ENCODE data around the gene GFOD1. TPM values are rescaled to one million over a fixed set of nuclear protein-coding genes. Genes with fewer than 3 reads are reported as not detected.
"Not testable (repeated sequence)": the region's sequence is repeated elsewhere in the genome, so short reads cannot be mapped to it uniquely, and the experiment has no call there.

Gene GFOD1
- total and polyA plus RNA-seq, 9 donors = 1.4 to 9.2 (median 3.7) TPM

GRCh38 chr6:13511913-13512717, 24.7 kb upstream of the GFOD1 start:
- intact Hi-C loops (cut with DNase I) = no loop called here
- H3K36me3 ChIP-seq = no peaks in the 10 kb centered on the region
- no peaks in the 10 kb centered on the region for H3K9me3 ChIP-seq
- H3K4me1 ChIP-seq (ENCODE audit: insufficient read depth) = no peaks in the 10 kb centered on the region
- DNase-seq = no peak
- TF ChIP-seq CTCF (IDR thresholded peaks at IDR 0.05) (no peak), POLR2A (IDR thresholded peaks at IDR 0.05) (no peak), EP300 (IDR thresholded peaks at IDR 0.05) (no peak)
- H3K27ac ChIP-seq = no peak overlapping the region
- H3K27me3 ChIP-seq = no peaks in the 10 kb centered on the region
- no peak overlapping the region for H3K4me3 ChIP-seq
- WGBS, 3 donors = 80 to 85% (median 84%) methylated on average over 33 of the region's 33 CpGs

- intact Hi-C loops (cut with DNase I); H3K27ac ChIP-seq; H3K4me1 ChIP-seq (ENCODE audit: insufficient read depth); H3K9me3 ChIP-seq; DNase-seq; H3K27me3 ChIP-seq; H3K4me3 ChIP-seq; H3K36me3 ChIP-seq: not testable (repeated sequence)
- WGBS, 3 donors = 89 to 94% (median 92%) methylated on average over 37 of the region's 37 CpGs
Observed at GRCh38 chr6:13511141-13511571, 23.8 kb upstream of the GFOD1 start.

GRCh38 chr6:13510433-13510832, 23.0 kb upstream of the GFOD1 start:
- DNase-seq; H3K4me3 ChIP-seq; intact Hi-C loops (cut with DNase I); H3K4me1 ChIP-seq (ENCODE audit: insufficient read depth); H3K36me3 ChIP-seq; H3K27ac ChIP-seq; H3K9me3 ChIP-seq; H3K27me3 ChIP-seq: not testable (repeated sequence)
- WGBS, 3 donors = 83 to 88% (median 87%) methylated on average over 1 of the region's 1 CpG

GRCh38 chr6:13508711-13509705, 21.6 kb upstream of the GFOD1 start:
- Histone ChIP-seq H3K27ac (no peak overlapping the region), H3K27me3 (no peaks in the 10 kb centered on the region)
- 15 to 19% (median 17%) methylated on average over 13 of the region's 13 CpGs for WGBS, 3 donors

More at GRCh38 chr6:13508711-13509705, 21.6 kb upstream of the GFOD1 start:
- Histone ChIP-seq H3K9me3 (no peaks in the 10 kb centered on the region), H3K4me3 (no peak overlapping the region), H3K36me3 (no peaks in the 10 kb centered on the region), H3K4me1 (ENCODE audit: insufficient read depth) (no peaks in the 10 kb centered on the region)
- intact Hi-C loops (cut with DNase I) = no loop called here
- TF ChIP-seq CTCF (IDR thresholded peaks at IDR 0.05) (no peak), EP300 (IDR thresholded peaks at IDR 0.05) (no peak), POLR2A (IDR thresholded peaks at IDR 0.05) (no peak)
- DNase-seq = no peak

Measured in ovary (tissue), 9 donors.